Measurements from ENCODE around the gene GGN. TPM values are rescaled to one million over a fixed set of nuclear protein-coding genes. Genes with fewer than 3 reads are reported as not detected.
"Not testable (repeated sequence)": the region's sequence is repeated elsewhere in the genome, so short reads cannot be mapped to it uniquely, and the experiment has no call there.

GGN gene
- total RNA-seq, 1 donor from 2014 or later = 0.59 TPM

DNA sequence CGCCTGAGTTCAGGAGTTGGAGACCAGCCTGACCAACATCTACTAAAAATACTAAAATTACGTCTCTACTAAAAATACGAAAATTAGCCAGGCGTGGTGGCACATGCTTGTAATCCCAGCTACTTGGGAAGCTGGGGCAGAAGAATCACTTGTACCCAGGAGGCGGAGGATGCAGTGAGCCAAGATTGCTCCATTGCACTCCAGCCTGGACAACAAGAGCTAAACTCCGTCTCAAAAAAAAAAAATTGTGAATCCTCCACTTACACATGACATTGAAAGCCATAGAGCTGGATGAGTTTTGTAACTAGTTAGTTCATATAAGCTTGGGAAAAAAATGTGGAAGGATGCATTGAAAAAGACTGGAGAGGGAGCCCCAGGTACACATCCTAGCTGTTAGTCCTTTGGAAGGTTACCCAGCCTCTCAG, 13.9 kb downstream of the GGN start:
- intact Hi-C loops (cut with DNase I) = no loop called here
- no peak for ATAC-seq

DNA sequence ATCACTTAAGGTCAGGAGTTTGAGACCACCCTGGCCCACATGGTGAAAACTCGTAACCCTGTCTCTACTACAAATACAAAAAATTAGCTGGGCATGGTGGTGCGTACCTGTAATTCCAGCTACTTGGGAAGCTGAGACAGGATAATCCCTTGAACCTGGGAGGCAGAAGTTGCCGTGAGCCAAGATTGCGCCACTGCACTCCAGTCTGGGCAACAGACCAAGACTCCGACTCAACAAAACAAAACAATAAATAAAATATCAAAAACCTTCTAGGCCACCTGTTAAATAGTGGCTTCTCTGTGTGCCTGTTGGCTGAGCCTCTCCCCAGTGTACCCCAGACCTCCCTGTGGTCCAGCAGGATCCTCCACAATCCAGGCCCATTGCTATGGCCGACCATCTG, 16.8 kb downstream of the GGN start:
- peaks cover 4% of the 10 kb centered on the region for H3K27me3 ChIP-seq (ENCODE audit: low read depth)
- DNase-seq = no peak
- H3K4me3 ChIP-seq = no peak overlapping the region
- intact Hi-C loops (cut with DNase I) = no loop called here
- TF ChIP-seq, protein P1, sequence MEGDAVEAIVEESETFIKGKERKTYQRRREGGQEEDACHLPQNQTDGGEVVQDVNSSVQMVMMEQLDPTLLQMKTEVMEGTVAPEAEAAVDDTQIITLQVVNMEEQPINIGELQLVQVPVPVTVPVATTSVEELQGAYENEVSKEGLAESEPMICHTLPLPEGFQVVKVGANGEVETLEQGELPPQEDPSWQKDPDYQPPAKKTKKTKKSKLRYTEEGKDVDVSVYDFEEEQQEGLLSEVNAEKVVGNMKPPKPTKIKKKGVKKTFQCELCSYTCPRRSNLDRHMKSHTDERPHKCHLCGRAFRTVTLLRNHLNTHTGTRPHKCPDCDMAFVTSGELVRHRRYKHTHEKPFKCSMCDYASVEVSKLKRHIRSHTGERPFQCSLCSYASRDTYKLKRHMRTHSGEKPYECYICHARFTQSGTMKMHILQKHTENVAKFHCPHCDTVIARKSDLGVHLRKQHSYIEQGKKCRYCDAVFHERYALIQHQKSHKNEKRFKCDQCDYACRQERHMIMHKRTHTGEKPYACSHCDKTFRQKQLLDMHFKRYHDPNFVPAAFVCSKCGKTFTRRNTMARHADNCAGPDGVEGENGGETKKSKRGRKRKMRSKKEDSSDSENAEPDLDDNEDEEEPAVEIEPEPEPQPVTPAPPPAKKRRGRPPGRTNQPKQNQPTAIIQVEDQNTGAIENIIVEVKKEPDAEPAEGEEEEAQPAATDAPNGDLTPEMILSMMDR (IDR thresholded peaks at IDR 0.05) = no peak
- H3K36me3 ChIP-seq = no peaks in the 10 kb centered on the region
- no peaks in the 10 kb centered on the region for H3K9me3 ChIP-seq
- H3K4me1 ChIP-seq = peaks cover 10% of the 10 kb centered on the region
- H3K27ac ChIP-seq = no peak overlapping the region
- ATAC-seq = no peak

More for the DNA sequence above, 13.9 kb downstream of the GGN start:
- peak overlapping the region; percentile 91 for H3K27ac ChIP-seq
- TF ChIP-seq, protein P1 (IDR thresholded peaks at IDR 0.05) = no peak
- peaks cover 17% of the 10 kb centered on the region for H3K4me1 ChIP-seq
- no peaks in the 10 kb centered on the region for H3K27me3 ChIP-seq (ENCODE audit: low read depth)
- no peaks in the 10 kb centered on the region for H3K9me3 ChIP-seq
- peak overlapping the region; percentile 95 for H3K4me3 ChIP-seq
- peaks cover 26% of the 10 kb centered on the region for H3K36me3 ChIP-seq
- no peak for DNase-seq

DNA sequence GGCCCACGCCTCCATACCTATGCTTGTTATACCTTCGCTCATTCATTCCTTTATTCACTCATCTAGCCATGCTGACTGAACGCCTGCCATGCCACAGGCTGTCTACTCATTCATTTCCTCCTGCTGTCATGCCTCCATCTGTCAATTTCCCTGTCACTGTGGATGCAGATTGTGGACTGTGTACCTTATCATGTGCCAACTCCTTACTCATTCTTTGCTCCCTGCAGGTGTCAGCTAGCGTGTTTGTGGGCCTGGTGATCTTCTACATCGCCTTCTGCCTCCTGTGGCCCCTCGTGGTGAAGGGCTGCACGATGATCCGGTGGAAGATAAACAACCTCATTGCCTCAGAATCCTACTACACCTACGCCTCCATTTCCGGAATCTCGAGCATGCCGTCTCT, 17.5 kb downstream of the GGN start:
- Histone ChIP-seq H3K9me3 (no peaks in the 10 kb centered on the region), H3K36me3 (no peaks in the 10 kb centered on the region), H3K4me3 (no peak overlapping the region), H3K4me1 (peaks cover 2% of the 10 kb centered on the region), H3K27me3 (ENCODE audit: low read depth) (peaks cover 4% of the 10 kb centered on the region), H3K27ac (no peak overlapping the region)
- intact Hi-C loops (cut with DNase I) = no loop called here
- no peak for ATAC-seq
- TF ChIP-seq, protein P1 (IDR thresholded peaks at IDR 0.05) = no peak
- DNase-seq = no peak

DNA sequence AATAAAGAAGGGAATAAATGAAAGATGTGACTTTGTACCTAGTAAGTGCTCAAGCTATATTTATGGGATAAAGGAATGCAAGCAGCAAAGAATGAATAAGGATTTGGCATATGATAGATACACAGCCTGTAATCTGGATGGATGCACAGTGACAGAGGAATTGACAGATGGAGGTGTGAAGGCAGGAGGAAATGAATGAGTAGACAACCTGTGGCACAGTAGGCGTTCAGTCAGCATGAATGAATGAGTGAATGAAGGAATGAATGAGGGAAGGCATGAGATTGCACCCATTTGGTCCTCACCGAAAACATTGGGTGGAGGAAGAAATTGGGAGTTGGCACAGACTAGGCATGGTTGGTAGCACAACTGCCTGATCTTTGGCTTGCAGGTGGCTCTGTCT, 18.2 kb downstream of the GGN start:
- DNase-seq = no peak
- intact Hi-C loops (cut with DNase I) = no loop called here
- TF ChIP-seq, protein P1 (IDR thresholded peaks at IDR 0.05) = no peak

DNA sequence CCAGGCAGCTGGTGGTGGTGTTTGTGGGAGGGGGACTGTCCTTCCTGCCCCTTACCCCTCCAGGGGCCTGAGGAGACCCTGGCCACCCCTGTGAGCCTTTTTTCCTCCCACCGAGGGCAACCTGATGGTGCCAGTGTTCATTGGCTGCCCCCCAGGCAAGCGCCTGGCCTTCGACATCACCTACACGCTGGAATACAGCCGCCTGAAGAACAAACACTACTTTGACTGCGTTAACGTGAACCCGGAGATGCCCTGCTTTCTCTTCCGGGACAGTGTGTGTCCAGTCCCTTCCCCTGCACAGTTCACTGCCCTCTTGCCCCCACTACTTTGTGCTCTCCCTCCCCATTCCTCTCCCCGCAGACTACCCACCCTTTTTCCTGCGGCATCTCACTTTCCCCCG, 20.8 kb downstream of the GGN start:
- DNase-seq (no peak), ATAC-seq (no peak)
- Histone ChIP-seq H3K27me3 (ENCODE audit: low read depth) (peaks cover 4% of the 10 kb centered on the region), H3K4me1 (peaks cover 12% of the 10 kb centered on the region), H3K27ac (no peak overlapping the region), H3K4me3 (no peak overlapping the region), H3K9me3 (no peaks in the 10 kb centered on the region), H3K36me3 (no peaks in the 10 kb centered on the region)
- TF ChIP-seq, protein P1 (IDR thresholded peaks at IDR 0.05) = no peak
- intact Hi-C loops (cut with DNase I) = no loop called here

More for the DNA sequence above, 18.2 kb downstream of the GGN start:
- H3K4me1 ChIP-seq = no peaks in the 10 kb centered on the region
- no peak overlapping the region for H3K4me3 ChIP-seq
- no peaks in the 10 kb centered on the region for H3K36me3 ChIP-seq
- peaks cover 4% of the 10 kb centered on the region for H3K27me3 ChIP-seq (ENCODE audit: low read depth)
- H3K27ac ChIP-seq = no peak overlapping the region
- no peaks in the 10 kb centered on the region for H3K9me3 ChIP-seq
- no peak for ATAC-seq

DNA sequence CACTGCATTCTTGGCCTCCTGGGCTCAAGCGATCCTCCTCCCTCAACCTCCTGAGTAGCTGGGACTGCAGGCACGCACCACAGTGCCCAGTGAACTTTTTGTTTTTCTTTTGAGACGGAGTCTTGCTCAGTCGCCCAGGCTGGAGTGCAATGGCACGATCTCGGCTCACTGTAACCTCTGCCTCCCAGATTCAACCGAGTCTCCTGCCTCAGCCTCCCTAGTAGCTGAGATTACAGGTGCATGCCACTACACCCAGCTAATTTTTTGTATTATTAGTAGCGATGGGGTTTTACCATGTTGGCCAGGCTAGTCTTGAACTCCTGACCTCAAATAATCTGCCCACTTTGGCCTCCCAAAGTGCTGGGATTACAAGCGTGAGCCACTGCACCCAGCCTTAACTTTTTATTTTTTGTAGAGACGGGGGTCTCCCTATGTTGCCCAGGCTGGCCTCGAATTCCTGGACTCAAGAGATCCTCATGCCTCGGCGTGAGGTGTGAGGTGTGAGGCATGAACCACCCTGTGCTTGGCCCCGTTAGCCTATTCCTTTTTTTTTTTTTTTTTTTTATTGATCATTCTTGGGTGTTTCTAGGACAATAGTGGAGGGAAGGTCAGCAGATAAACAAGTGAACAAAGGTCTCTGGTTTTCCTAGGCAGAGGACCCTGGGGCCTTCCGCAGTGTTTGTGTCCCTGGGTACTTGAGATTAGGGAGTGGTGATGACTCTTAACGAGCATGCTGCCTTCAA, 24.7 kb downstream of the GGN start:
- peak overlapping the region; percentile 19 for H3K27ac ChIP-seq
- intact Hi-C loops (cut with DNase I); ATAC-seq; DNase-seq; H3K36me3 ChIP-seq; H3K9me3 ChIP-seq: not testable (repeated sequence)
- peaks cover 20% of the 10 kb centered on the region for H3K4me1 ChIP-seq
- peaks cover 35% of the 10 kb centered on the region for H3K27me3 ChIP-seq (ENCODE audit: low read depth)
- peak overlapping the region; percentile 81 for H3K4me3 ChIP-seq

All from lower lobe of right lung (tissue), 2 donors.